HepG2 (cell line): ENCODE measurements around the gene P2RY8. TPM values are rescaled to one million over a fixed set of nuclear protein-coding genes. Genes with fewer than 3 reads are reported as not detected.

Source experiments
- BORCS8-MEF2B ChIP-seq: sonication (generic); formaldehyde crosslinking; IDR thresholded peaks from 2 replicates; pipeline ENCODE4 v1.8.0; 2022; ENCODE audit warnings: mild to moderate bottlenecking, missing genetic modification reagents
- CCDC6 ChIP-seq: sonication (generic); formaldehyde crosslinking; IDR thresholded peaks from 2 replicates; pipeline ENCODE4 v1.8.1; 2022; ENCODE audit warnings: mild to moderate bottlenecking, missing genetic modification reagents, moderate library complexity
- ETV5 ChIP-seq: IDR thresholded peaks from 2 replicates; pipeline ENCODE4 v1.6.1; 2018; ENCODE audit warnings: missing biosample characterization, missing genetic modification reagents, inconsistent platforms, borderline replicate concordance
- GABPB1 ChIP-seq: IDR thresholded peaks from 2 replicates; pipeline ENCODE4 v1.6.1; 2016; ENCODE audit warnings: mild to moderate bottlenecking, missing genetic modification reagents, moderate library complexity, missing compliant biosample characterization
- GATAD2A ChIP-seq: IDR thresholded peaks from 2 replicates; pipeline ENCODE4 v1.6.1; 2016
- HNRNPK ChIP-seq: fragments of 200-400 bp; formaldehyde crosslinking; IDR thresholded peaks from 2 replicates; pipeline ENCODE4 v1.6.1; 2018; ENCODE audit warnings: low read length, low read depth, moderate library complexity, mild to moderate bottlenecking; ENCODE audit not compliant: poor library complexity, severe bottlenecking
- HOXA3 ChIP-seq: sonication (generic); formaldehyde crosslinking; IDR thresholded peaks from 2 replicates; pipeline ENCODE4 v1.5.0; 2020; ENCODE audit warnings: missing genetic modification reagents
- ISL2 ChIP-seq: sonication (generic); formaldehyde crosslinking; IDR thresholded peaks from 2 replicates; pipeline ENCODE4 v1.5.0; 2020; ENCODE audit warnings: missing genetic modification reagents
- KAT2B ChIP-seq: fragments of 150-350 bp; IDR thresholded peaks from 2 replicates; pipeline ENCODE4 v1.6.1; 2014; ENCODE audit warnings: low read depth, low read length, borderline replicate concordance
- KDM2A ChIP-seq: sonication (generic); formaldehyde crosslinking; IDR thresholded peaks from 2 replicates; pipeline ENCODE4 v1.4.0; 2020; ENCODE audit warnings: low read depth, missing genetic modification reagents, borderline replicate concordance
- KDM3A ChIP-seq: IDR thresholded peaks from 2 replicates; pipeline ENCODE4 v1.6.1; 2018; ENCODE audit warnings: low read depth, missing compliant biosample characterization
- MXD4 ChIP-seq: IDR thresholded peaks from 2 replicates; pipeline ENCODE4 v1.6.1; 2016; ENCODE audit warnings: mild to moderate bottlenecking, missing biosample characterization, missing genetic modification reagents
- RAD21 ChIP-seq: fragments of 450-650 bp; formaldehyde crosslinking; IDR thresholded peaks from 2 replicates; pipeline ENCODE4 v1.5.0; 2020; ENCODE audit warnings: mild to moderate bottlenecking
- SALL1 ChIP-seq: sonication (generic); formaldehyde crosslinking; IDR thresholded peaks from 2 replicates; pipeline ENCODE4 v1.8.0; 2022; ENCODE audit warnings: mild to moderate bottlenecking, missing genetic modification reagents
- SAP130 ChIP-seq: IDR thresholded peaks from 2 replicates; pipeline ENCODE4 v1.6.1; 2016; ENCODE audit warnings: low read depth
- SIN3B ChIP-seq: fragments of 150-350 bp; IDR thresholded peaks from 2 replicates; pipeline ENCODE4 v1.6.1; 2014; ENCODE audit warnings: low read length
- ZBTB7A ChIP-seq: sonication (generic); formaldehyde crosslinking; IDR thresholded peaks from 2 replicates; pipeline ENCODE4 v1.8.0; 2022; ENCODE audit warnings: mild to moderate bottlenecking, missing genetic modification reagents
- ZNF768 ChIP-seq: sonication (generic); formaldehyde crosslinking; IDR thresholded peaks from 2 replicates; pipeline ENCODE4 v1.4.0; 2020; ENCODE audit warnings: missing genetic modification reagents
- polyA plus RNA-seq, 8 experiments: library from polyadenylated mRNA; depleted of rRNA in 3 of 8; stranded (reverse) in 7 of 8; unstranded in 1 of 8; fragments of >200 nt; fragmentation: Illumina TruSeq in 4 of 8; extraction: Trizol in 4 of 8; gene quantifications; 2 replicates each; pipeline versions ENCODE4 v1.2.1 to v1.2.3, GENCODE V29; 2011 to 2016; ENCODE audit warnings: low read depth in 4 of 8, missing spikeins in 1 of 8, mixed read lengths in 1 of 8; ENCODE audit not compliant: insufficient read depth in 1 of 8
- total RNA-seq, 5 experiments: library from RNA; depleted of rRNA; stranded (reverse); fragments of >200 nt; fragmentation: Illumina TruSeq; extraction: Trizol; gene quantifications; 2 replicates each; pipeline ENCODE4 v1.2.3, GENCODE V29; 2016; ENCODE audit warnings: low read depth in 1 of 5
- TF ChIP-seq, protein P1 (sequence below): IDR thresholded peaks from 2 replicates; pipeline ENCODE4 v1.6.1; 2016; ENCODE audit warnings: low read depth, borderline replicate concordance
- TF ChIP-seq, protein P2 (sequence below): IDR thresholded peaks from 2 replicates; pipeline ENCODE4 v1.6.1; 2016; ENCODE audit warnings: mild to moderate bottlenecking
- TF ChIP-seq, protein P3 (sequence below): sonication (generic); formaldehyde crosslinking; IDR thresholded peaks from 2 replicates; pipeline ENCODE4 v1.5.0; 2020; ENCODE audit warnings: mild to moderate bottlenecking, missing genetic modification reagents, moderate library complexity
- TF ChIP-seq, protein P4 (sequence below): IDR thresholded peaks from 2 replicates; pipeline ENCODE4 v1.6.1; 2016; ENCODE audit warnings: missing biosample characterization, missing genetic modification reagents, low read depth

Gene P2RY8
- total and polyA plus RNA-seq, 2 of the 13 experiments (the other 11 are each of a cell fraction or from before 2014, with no cell fraction given): 1.0 to 1.3 TPM

DNA sequence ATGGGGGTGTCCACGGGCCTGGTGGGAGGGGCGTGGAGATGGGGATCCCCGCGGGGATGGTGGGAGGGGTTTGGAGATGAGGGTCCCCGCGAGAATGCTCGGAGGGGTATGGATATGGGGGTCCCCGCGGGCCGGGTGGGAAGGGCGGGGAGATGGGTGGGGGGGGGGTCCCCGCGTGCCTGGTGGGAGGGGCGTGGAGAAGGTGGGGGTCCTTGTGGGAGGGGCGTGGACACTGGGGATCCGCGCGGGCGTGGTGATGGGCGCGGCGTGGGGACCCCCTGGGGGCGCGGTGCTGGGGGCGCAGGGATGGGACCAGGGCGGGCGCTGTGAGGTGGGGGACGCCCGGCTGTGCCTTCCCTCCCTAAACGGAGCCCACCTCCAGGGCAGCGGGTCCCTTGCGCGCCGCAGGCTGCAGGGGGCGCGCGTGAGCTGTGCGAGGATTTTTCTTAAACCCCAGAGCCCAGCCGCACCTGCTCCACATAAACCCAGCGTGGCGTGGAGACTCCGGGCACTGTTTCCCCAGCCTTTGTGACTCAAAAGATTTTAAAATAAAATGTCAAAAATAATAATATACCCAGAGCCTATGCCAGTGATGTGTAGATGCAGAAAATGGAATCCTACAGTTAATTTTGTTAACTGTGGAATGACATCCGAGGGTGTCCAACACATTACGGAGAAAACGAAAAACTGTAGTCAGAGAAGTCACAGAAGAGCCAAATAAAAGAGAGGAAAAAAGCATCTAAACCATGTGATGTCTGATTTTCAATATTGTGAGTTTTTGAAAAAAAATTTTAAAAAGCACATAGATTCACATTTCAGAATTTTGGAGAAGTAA, 82.8 kb downstream of the P2RY8 start (continued):
- TF ChIP-seq ETV5 (CRISPR knock-in tag) (no peak), ISL2 (0 out of 2 replicates have a peak, but pooled peaks have one; percentile 25), KDM3A (CRISPR knock-in tag) (0 out of 2 replicates have a peak, but pooled peaks have one; percentile 37), RAD21 (CRISPR knock-in tag) (peak; percentile 94), MXD4 (CRISPR knock-in tag) (0 out of 2 replicates have a peak, but pooled peaks have one; percentile 39), SALL1 (peak; percentile 32; the same call in 1 of the 2 replicates), KAT2B (no peak), BORCS8-MEF2B (CRISPR knock-in tag) (0 out of 2 replicates have a peak, but pooled peaks have one; percentile 33), KDM2A (peak; percentile 73), ZBTB7A (CRISPR knock-in tag) (peak; percentile 80; the same call in 1 of the 2 replicates), CCDC6 (CRISPR knock-in tag) (no peak), GABPB1 (CRISPR knock-in tag) (peak; percentile 54; the same call in 1 of the 2 replicates), HOXA3 (CRISPR knock-in tag) (peak; percentile 37; the same call in 1 of the 2 replicates), SAP130 (CRISPR knock-in tag) (peak; percentile 45; the same call in 1 of the 2 replicates), GATAD2A (CRISPR knock-in tag) (peak; percentile 54; the same call in 1 of the 2 replicates), HNRNPK (peak; percentile 90), SIN3B (no peak), ZNF768 (CRISPR knock-in tag) (peak; percentile 68; the same call in 1 of the 2 replicates)
- TF ChIP-seq, protein P1, sequence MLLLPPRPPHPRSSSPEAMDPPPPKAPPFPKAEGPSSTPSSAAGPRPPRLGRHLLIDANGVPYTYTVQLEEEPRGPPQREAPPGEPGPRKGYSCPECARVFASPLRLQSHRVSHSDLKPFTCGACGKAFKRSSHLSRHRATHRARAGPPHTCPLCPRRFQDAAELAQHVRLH (CRISPR knock-in tag): 0 out of 2 replicates have a peak, but pooled peaks have one; percentile 24
- TF ChIP-seq, protein P2, sequence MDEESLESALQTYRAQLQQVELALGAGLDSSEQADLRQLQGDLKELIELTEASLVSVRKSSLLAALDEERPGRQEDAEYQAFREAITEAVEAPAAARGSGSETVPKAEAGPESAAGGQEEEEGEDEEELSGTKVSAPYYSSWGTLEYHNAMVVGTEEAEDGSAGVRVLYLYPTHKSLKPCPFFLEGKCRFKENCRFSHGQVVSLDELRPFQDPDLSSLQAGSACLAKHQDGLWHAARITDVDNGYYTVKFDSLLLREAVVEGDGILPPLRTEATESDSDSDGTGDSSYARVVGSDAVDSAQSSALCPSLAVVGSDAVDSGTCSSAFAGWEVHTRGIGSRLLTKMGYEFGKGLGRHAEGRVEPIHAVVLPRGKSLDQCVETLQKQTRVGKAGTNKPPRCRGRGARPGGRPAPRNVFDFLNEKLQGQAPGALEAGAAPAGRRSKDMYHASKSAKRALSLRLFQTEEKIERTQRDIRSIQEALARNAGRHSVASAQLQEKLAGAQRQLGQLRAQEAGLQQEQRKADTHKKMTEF: peak; percentile 37; the same call in 1 of the 2 replicates
- TF ChIP-seq, protein P3, sequence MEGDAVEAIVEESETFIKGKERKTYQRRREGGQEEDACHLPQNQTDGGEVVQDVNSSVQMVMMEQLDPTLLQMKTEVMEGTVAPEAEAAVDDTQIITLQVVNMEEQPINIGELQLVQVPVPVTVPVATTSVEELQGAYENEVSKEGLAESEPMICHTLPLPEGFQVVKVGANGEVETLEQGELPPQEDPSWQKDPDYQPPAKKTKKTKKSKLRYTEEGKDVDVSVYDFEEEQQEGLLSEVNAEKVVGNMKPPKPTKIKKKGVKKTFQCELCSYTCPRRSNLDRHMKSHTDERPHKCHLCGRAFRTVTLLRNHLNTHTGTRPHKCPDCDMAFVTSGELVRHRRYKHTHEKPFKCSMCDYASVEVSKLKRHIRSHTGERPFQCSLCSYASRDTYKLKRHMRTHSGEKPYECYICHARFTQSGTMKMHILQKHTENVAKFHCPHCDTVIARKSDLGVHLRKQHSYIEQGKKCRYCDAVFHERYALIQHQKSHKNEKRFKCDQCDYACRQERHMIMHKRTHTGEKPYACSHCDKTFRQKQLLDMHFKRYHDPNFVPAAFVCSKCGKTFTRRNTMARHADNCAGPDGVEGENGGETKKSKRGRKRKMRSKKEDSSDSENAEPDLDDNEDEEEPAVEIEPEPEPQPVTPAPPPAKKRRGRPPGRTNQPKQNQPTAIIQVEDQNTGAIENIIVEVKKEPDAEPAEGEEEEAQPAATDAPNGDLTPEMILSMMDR (CRISPR knock-in tag): peak; percentile 94
- TF ChIP-seq, protein P4, sequence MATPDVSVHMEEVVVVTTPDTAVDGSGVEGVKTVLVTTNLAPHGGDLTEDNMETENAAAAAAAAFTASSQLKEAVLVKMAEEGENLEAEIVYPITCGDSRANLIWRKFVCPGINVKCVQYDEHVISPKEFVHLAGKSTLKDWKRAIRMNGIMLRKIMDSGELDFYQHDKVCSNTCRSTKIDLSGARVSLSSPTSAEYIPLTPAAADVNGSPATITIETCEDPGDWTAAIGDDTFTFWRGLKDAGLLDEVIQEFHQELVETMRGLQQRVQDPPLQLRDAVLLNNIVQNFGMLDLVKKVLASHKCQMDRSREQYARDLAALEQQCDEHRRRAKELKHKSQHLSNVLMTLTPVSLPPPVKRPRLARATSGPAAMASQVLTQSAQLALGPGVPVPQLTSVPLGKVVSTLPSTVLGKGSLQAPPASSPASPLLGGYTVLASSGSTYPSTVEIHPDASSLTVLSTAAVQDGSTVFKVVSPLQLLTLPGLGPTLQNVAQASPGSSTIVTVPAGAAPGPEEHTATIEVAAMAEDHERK: no peak
